T-helper 2 cell (primary cell): ENCODE results near the gene S1PR3.

Experiments used
- DNase-seq, 5 experiments: peaks; one replicate each; pipeline versions ENCODE4 v3.0.0 to v3.0.0-alpha.2; 2012 to 2022

S1PR3 gene

GRCh38 chr9:88969646-88970373 lies 21.5 kb upstream of the S1PR3 start:
- DNase-seq = no peak

- DNase-seq = no peak
Observed at GRCh38 chr9:88971131-88971960, 19.9 kb upstream of the S1PR3 start.

- no peak for DNase-seq
Observed at GRCh38 chr9:88972401-88972800, 18.9 kb upstream of the S1PR3 start.

GRCh38 chr9:88973281-88974045 lies 17.8 kb upstream of the S1PR3 start:
- DNase-seq = no peak

- DNase-seq = no peak
Observed at GRCh38 chr9:88974641-88975040, 16.6 kb upstream of the S1PR3 start.

GRCh38 chr9:88975966-88976889 lies 15.0 kb upstream of the S1PR3 start:
- no peak for DNase-seq

GRCh38 chr9:88976890-88977257 lies 14.4 kb upstream of the S1PR3 start:
- no peak for DNase-seq

- DNase-seq = no peak
Observed at GRCh38 chr9:88978034-88978433, 13.2 kb upstream of the S1PR3 start.

GRCh38 chr9:88979021-88979420 lies 12.2 kb upstream of the S1PR3 start:
- no peak for DNase-seq

GRCh38 chr9:88979791-88980190 lies 11.5 kb upstream of the S1PR3 start:
- DNase-seq = no peak

GRCh38 chr9:88980740-88981203 lies 10.5 kb upstream of the S1PR3 start:
- no peak for DNase-seq

- no peak for DNase-seq
Observed at GRCh38 chr9:88983865-88984542, 7.3 kb upstream of the S1PR3 start.

- DNase-seq = no peak
Observed at GRCh38 chr9:88984543-88984883, 6.8 kb upstream of the S1PR3 start.

- DNase-seq = no peak
Observed at GRCh38 chr9:88985616-88986015, 5.7 kb upstream of the S1PR3 start.

- DNase-seq = no peak
Observed at GRCh38 chr9:88986776-88987175, 4.5 kb upstream of the S1PR3 start.

GRCh38 chr9:88987661-88988060 lies 3.6 kb upstream of the S1PR3 start:
- DNase-seq = peak in 1 of 5 experiments; percentile 69

- peak in 1 of 5 experiments; percentile 90 for DNase-seq
Observed at GRCh38 chr9:88988796-88989641, 2.2 kb upstream of the S1PR3 start.

- DNase-seq = no peak
Observed at GRCh38 chr9:88990041-88990728, 1.1 kb upstream of the S1PR3 start.

- no peak for DNase-seq
Observed at GRCh38 chr9:88990729-88991065, 571 bp upstream of the S1PR3 start.

- no peak for DNase-seq
Observed at GRCh38 chr9:88992556-88992955, 1.3 kb downstream of the S1PR3 start.
